ENCODE measurements around the gene UBR7. TPM values are rescaled to one million over a fixed set of nuclear protein-coding genes. Genes with fewer than 3 reads are reported as not detected.

UBR7 gene
- total RNA-seq, 1 experiment from 2014 or later: 38.1 TPM

GRCh38 chr14:93245764-93246420 is 38.8 kb downstream of the UBR7 start:
- DNase-seq (ENCODE audit: extremely low read depth, low read depth): no peak

- no peak for DNase-seq (ENCODE audit: extremely low read depth, low read depth)
These were observed 39.5 kb downstream of the UBR7 start for GRCh38 chr14:93246534-93246933.

DNA sequence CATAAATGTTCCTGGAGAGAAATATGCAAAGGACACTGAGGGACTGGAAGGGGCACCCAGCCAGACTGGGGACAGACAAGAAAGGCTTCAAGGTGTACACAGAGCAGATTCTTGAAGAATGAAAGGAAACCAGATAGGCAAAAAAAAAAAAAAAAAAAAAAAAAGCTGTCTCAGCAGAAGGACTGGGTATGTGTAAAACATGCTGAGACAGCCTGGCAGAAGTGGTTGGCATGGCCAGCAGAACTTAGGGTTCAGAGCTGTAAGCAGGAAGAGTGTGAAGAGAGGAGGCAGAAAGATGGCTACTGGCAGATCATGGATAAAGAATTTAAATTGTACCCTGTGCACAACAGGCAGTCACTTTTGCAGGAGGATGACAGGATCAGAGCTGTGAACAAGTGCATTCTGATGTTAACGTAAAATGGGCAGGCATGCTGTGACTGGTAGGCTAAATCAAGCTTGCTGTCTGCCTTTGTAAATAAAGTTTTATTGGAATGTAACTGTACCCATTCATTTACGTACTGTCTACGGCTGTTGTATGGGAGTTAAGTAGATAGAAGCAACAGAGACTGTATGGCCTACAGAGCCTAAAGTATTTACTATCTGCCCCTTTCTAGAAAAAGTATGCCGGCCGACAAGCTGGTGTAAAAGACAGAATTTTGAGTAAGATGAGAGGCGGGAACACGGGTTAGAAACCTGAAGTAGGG is 42.2 kb downstream of the UBR7 start:
- DNase-seq (ENCODE audit: extremely low read depth, low read depth): no peak

DNA sequence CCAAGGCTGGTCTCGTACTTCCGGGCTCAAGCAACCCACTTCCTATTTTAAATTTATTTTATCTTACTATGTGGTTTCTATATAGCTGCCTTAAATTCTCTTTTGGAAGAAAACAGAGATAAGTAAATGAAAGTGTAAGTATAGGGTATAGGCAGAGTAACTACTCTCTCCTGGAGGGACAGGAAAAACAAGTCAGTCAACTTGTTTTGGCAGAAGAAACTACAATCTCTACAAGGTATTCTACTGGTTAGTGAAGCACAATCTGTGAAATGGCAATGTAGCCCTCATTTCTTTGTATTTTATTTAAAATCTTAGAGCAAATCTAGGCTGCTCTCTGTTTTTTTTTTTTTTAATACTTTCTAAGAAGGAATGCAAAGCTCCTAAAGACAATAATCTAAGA is 55.4 kb downstream of the UBR7 start:
- no peak for DNase-seq (ENCODE audit: extremely low read depth, low read depth)

- no peak for DNase-seq (ENCODE audit: extremely low read depth, low read depth)
These were observed 56.4 kb downstream of the UBR7 start for GRCh38 chr14:93263416-93263815.

GRCh38 chr14:93266127-93266526 is 59.1 kb downstream of the UBR7 start:
- no peak for DNase-seq (ENCODE audit: extremely low read depth, low read depth)

- DNase-seq (ENCODE audit: extremely low read depth, low read depth): no peak
These were observed 60.2 kb downstream of the UBR7 start for GRCh38 chr14:93267149-93267711.

DNA sequence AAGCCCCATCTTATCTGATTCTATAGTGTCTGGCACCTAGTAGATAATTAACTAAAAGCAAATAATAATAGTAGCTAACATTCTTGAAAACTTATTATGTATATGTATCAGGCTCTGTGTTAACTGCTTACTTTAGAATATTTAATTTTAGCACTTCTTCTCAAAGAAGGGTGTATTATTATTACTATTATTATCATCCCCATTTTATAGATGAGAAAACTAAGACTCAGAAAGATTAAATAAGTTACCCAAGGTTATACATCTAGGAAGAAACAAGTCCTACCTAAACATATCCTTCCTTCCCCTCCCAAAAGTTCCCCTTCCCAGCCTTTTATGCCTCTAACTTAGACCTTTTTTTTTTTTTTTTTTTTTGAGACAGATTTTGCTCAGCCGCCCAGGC is 61.4 kb downstream of the UBR7 start:
- no peak for DNase-seq (ENCODE audit: extremely low read depth, low read depth)

GRCh38 chr14:93269341-93270068 is 62.4 kb downstream of the UBR7 start:
- peak; percentile 76 for DNase-seq (ENCODE audit: extremely low read depth, low read depth)

GRCh38 chr14:93271111-93271510 is 64.1 kb downstream of the UBR7 start:
- DNase-seq (ENCODE audit: extremely low read depth, low read depth): no peak

GRCh38 chr14:93274055-93274806 is 67.2 kb downstream of the UBR7 start:
- DNase-seq (ENCODE audit: extremely low read depth, low read depth): no peak

GRCh38 chr14:93276031-93276716 is 69.1 kb downstream of the UBR7 start:
- DNase-seq (ENCODE audit: extremely low read depth, low read depth): no peak

Other genes with a start within 250 kb of the UBR7 start
- gene ITPK1, start 91.3 kb upstream of the UBR7 start, total RNA-seq (2014; rRNA removed; shearing (Covaris generic)): 183 and 194 TPM in 2 replicates
- gene MOAP1, start 22.4 kb upstream of the UBR7 start, total RNA-seq (2014; rRNA removed; shearing (Covaris generic)): 60.7 and 68.4 TPM in 2 replicates
- 35.3 and 40.6 TPM in 2 replicates for gene LYSET, start 21.9 kb upstream of the UBR7 start, total RNA-seq (2014; rRNA removed; shearing (Covaris generic))
- gene GON7, start 191 bp upstream of the UBR7 start, total RNA-seq (2014; rRNA removed; shearing (Covaris generic)): 38.9 and 41.8 TPM in 2 replicates
- 19.8 and 21.5 TPM in 2 replicates for gene BTBD7, start 125.8 kb downstream of the UBR7 start, total RNA-seq (2014; rRNA removed; shearing (Covaris generic))
- not detected in 2 replicates for gene COX8C, start 139.9 kb downstream of the UBR7 start, total RNA-seq (2014; rRNA removed; shearing (Covaris generic))
- 0.05 TPM in 1 of 2 replicates, not detected in the other for gene UNC79, start 223.7 kb downstream of the UBR7 start, total RNA-seq (2014; rRNA removed; shearing (Covaris generic))

Data from NCI-H460 (cell line).